Gastroesophageal sphincter (tissue), 3 donors: ENCODE data around the gene COG1.
"Not testable (repeated sequence)": the region's sequence is repeated elsewhere in the genome, so short reads cannot be mapped to it uniquely, and the experiment has no call there.

Experiments
- CTCF ChIP-seq, 4 experiments: fragments of 200-600 bp in 2 of 4; fragments of 450-650 bp in 2 of 4; sonication (generic) in 1 of 4; IDR thresholded peaks; one replicate each; pipeline ENCODE4 v1.5.1; 2017 to 2019; ENCODE audit warnings: antibody characterized with exemption in 4 of 4, mild to moderate bottlenecking in 2 of 4, moderate library complexity in 2 of 4
- EP300 ChIP-seq: sonication (generic); formaldehyde crosslinking; IDR thresholded peaks from one replicate; pipeline ENCODE4 v1.6.1; 2017; ENCODE audit warnings: antibody characterized with exemption, mild to moderate bottlenecking
- POLR2A ChIP-seq, 2 donors: fragments of 450-650 bp; IDR thresholded peaks; one replicate each; pipeline ENCODE4 v1.6.1; 2017; ENCODE audit warnings: antibody characterized with exemption in 2 of 2, mild to moderate bottlenecking in 2 of 2, moderate library complexity in 1 of 2

- not testable (repeated sequence) for TF ChIP-seq CTCF (IDR thresholded peaks at IDR 0.05); EP300; POLR2A (IDR thresholded peaks at IDR 0.05)
Observed at GRCh38 chr17:73150622-73151300, 42.1 kb upstream of the COG1 start.
